Measurements from ENCODE around the gene PPP4R3B. TPM values are rescaled to one million over a fixed set of nuclear protein-coding genes. Genes with fewer than 3 reads are reported as not detected.

PPP4R3B gene
- total RNA-seq, 2 donors from 2014 or later = 50.8 to 52.0 TPM

- no peak overlapping the region for H3K27ac ChIP-seq (ENCODE audit: low read depth, low read length)
- WGBS, 2 experiments (ENCODE audit: insufficient coverage in 1 of 2, insufficient read length in 1 of 2) = 90 to 94% methylated on average over 2 to 5 of the region's 7 CpGs
- TF ChIP-seq CTCF (conservative IDR thresholded peaks at IDR 0.05) = no peak
Observed at GRCh38 chr2:55590810-55591440, 26.5 kb downstream of the PPP4R3B start.

GRCh38 chr2:55585451-55586080, 31.9 kb downstream of the PPP4R3B start:
- TF ChIP-seq CTCF (conservative IDR thresholded peaks at IDR 0.05) = no peak
- Histone ChIP-seq H3K36me3 (ENCODE audit: control insufficient read depth, insufficient read depth, low read length) (peaks cover 69% of the 10 kb centered on the region), H3K27me3 (ENCODE audit: control insufficient read depth, insufficient read depth, low read length, poor library complexity, severe bottlenecking) (no peaks in the 10 kb centered on the region), H3K4me1 (ENCODE audit: control insufficient read depth, insufficient read depth, low read length) (no peaks in the 10 kb centered on the region), H3K9ac (ENCODE audit: extremely low read depth, low read length, poor library complexity, severe bottlenecking) (no peak overlapping the region), H3K9me3 (ENCODE audit: control insufficient read depth, low read length) (no peaks in the 10 kb centered on the region), H3K27ac (ENCODE audit: low read depth, low read length) (no peak overlapping the region), H3K4me3 (ENCODE audit: low read length) (no peak overlapping the region)
- no peaks in the 10 kb centered on the region for H3K9me3 Mint-ChIP-seq
- H3K4me1 Mint-ChIP-seq = peaks cover 4% of the 10 kb centered on the region
- H3K4me3 Mint-ChIP-seq = no peak overlapping the region
- H3K27ac Mint-ChIP-seq = no peak overlapping the region
- DNase-seq = no peak
- no peaks in the 10 kb centered on the region for H3K27me3 Mint-ChIP-seq (ENCODE audit: insufficient read depth)
- H3K36me3 Mint-ChIP-seq (ENCODE audit: low read depth) = peaks cover 44% of the 10 kb centered on the region
- WGBS, 2 experiments (ENCODE audit: insufficient coverage in 1 of 2, insufficient read length in 1 of 2) = 82 to 100% methylated on average over 1 to 2 of the region's 2 CpGs

More at GRCh38 chr2:55590810-55591440, 26.5 kb downstream of the PPP4R3B start:
- no peak for DNase-seq
- H3K27me3 Mint-ChIP-seq (ENCODE audit: insufficient read depth) = no peaks in the 10 kb centered on the region
- H3K4me1 ChIP-seq (ENCODE audit: control insufficient read depth, insufficient read depth, low read length) = no peaks in the 10 kb centered on the region
- H3K9me3 Mint-ChIP-seq = no peaks in the 10 kb centered on the region
- no peak overlapping the region for H3K27ac Mint-ChIP-seq
- peaks cover 31% of the 10 kb centered on the region for H3K36me3 Mint-ChIP-seq (ENCODE audit: low read depth)
- H3K27me3 ChIP-seq (ENCODE audit: control insufficient read depth, insufficient read depth, low read length, poor library complexity, severe bottlenecking) = no peaks in the 10 kb centered on the region
- no peaks in the 10 kb centered on the region for H3K9me3 ChIP-seq (ENCODE audit: control insufficient read depth, low read length)
- no peak overlapping the region for H3K9ac ChIP-seq (ENCODE audit: extremely low read depth, low read length, poor library complexity, severe bottlenecking)
- peaks cover 49% of the 10 kb centered on the region for H3K36me3 ChIP-seq (ENCODE audit: control insufficient read depth, insufficient read depth, low read length)
- H3K4me1 Mint-ChIP-seq = no peaks in the 10 kb centered on the region
- H3K4me3 Mint-ChIP-seq = no peak overlapping the region
- no peak overlapping the region for H3K4me3 ChIP-seq (ENCODE audit: low read length)

GRCh38 chr2:55581874-55582547, 35.4 kb downstream of the PPP4R3B start:
- Histone ChIP-seq H3K4me1 (ENCODE audit: control insufficient read depth, insufficient read depth, low read length) (no peaks in the 10 kb centered on the region), H3K27ac (ENCODE audit: low read depth, low read length) (no peak overlapping the region), H3K9ac (ENCODE audit: extremely low read depth, low read length, poor library complexity, severe bottlenecking) (no peak overlapping the region), H3K4me3 (ENCODE audit: low read length) (no peak overlapping the region), H3K27me3 (ENCODE audit: control insufficient read depth, insufficient read depth, low read length, poor library complexity, severe bottlenecking) (no peaks in the 10 kb centered on the region), H3K36me3 (ENCODE audit: control insufficient read depth, insufficient read depth, low read length) (peaks cover 87% of the 10 kb centered on the region), H3K9me3 (ENCODE audit: control insufficient read depth, low read length) (no peaks in the 10 kb centered on the region)
- peaks cover 55% of the 10 kb centered on the region for H3K36me3 Mint-ChIP-seq (ENCODE audit: low read depth)
- H3K27ac Mint-ChIP-seq = no peak overlapping the region
- TF ChIP-seq CTCF (conservative IDR thresholded peaks at IDR 0.05) = no peak
- peaks cover 4% of the 10 kb centered on the region for H3K4me1 Mint-ChIP-seq
- no peaks in the 10 kb centered on the region for H3K27me3 Mint-ChIP-seq (ENCODE audit: insufficient read depth)
- H3K9me3 Mint-ChIP-seq = no peaks in the 10 kb centered on the region
- no peak overlapping the region for H3K4me3 Mint-ChIP-seq
- WGBS, 2 experiments (ENCODE audit: insufficient coverage in 1 of 2, insufficient read length in 1 of 2) = 100% methylated on average over 3 of the region's 4 CpGs; no CpG with 5 or more reads in 1 of the 2 experiments
- DNase-seq = no peak

Data from endodermal cell (in vitro differentiated cells).